RWPE1 (cell line): ENCODE results near the gene GSDME.
"Not testable (repeated sequence)": the region's sequence is repeated elsewhere in the genome, so short reads cannot be mapped to it uniquely, and the experiment has no call there.

ENCODE experiments used
- CTCF ChIA-PET: fragments of 350-600 bp; sonication (Branson Sonifier 250); formaldehyde crosslinking; extraction: SDS; loops from one replicate; lab custom pipeline; 2021; lab: Yijun Ruan, JAX
- POLR2A ChIA-PET: fragments of 400-600 bp; formaldehyde crosslinking; extraction: SDS; loops from one replicate; lab custom pipeline; 2020; ENCODE audit warnings: antibody characterized with exemption; ENCODE audit not compliant: low non-redundant PET; lab: Yijun Ruan, JAX
- DNase-seq: peaks from one replicate; pipeline ENCODE4 v3.0.0; 2012; ENCODE audit warnings: low spot score
- H3K27ac ChIP-seq: fragments of 450-650 bp; 2 replicates; pipeline ENCODE4 v1.5.1; 2017
- CTCF ChIP-seq: fragments of 450-650 bp; conservative IDR thresholded peaks from 2 replicates; pipeline ENCODE4 v1.5.1; 2017; ENCODE audit warnings: low read depth, mild to moderate bottlenecking

Gene GSDME

GRCh38 chr7:24799506-24799905, 42.2 kb upstream of the GSDME start:
- DNase-seq, result no peak
- TF ChIP-seq CTCF, result no peak
- ChIA-PET POLR2A (no interaction called here), CTCF (interaction anchor here (2.0 kb wide), 1 partner anchor 13 kb away, joined by 10 read pairs; no protein-coding TSS in a partner anchor)
- H3K27ac ChIP-seq, result no peak overlapping the region

GRCh38 chr7:24798261-24798660, 41.0 kb upstream of the GSDME start:
- no peak for TF ChIP-seq CTCF
- no peak overlapping the region for H3K27ac ChIP-seq
- CTCF ChIA-PET, result no interaction called here
- POLR2A ChIA-PET, result no interaction called here
- DNase-seq, result no peak

- no peak for TF ChIP-seq CTCF
- ChIA-PET POLR2A (no interaction called here), CTCF (no interaction called here)
- DNase-seq, result no peak
- no peak overlapping the region for H3K27ac ChIP-seq
Measured at GRCh38 chr7:24797270-24797669, 40.0 kb upstream of the GSDME start.

GRCh38 chr7:24795407-24795767, 38.1 kb upstream of the GSDME start:
- ChIA-PET POLR2A (no interaction called here), CTCF (interaction anchor here (0.8 kb wide), 1 partner anchor 42 kb away, joined by 5 read pairs; no protein-coding TSS in a partner anchor)
- DNase-seq, result no peak
- TF ChIP-seq CTCF, result no peak
- no peak overlapping the region for H3K27ac ChIP-seq

- DNase-seq, H3K27ac ChIP-seq, POLR2A ChIA-PET: not testable (repeated sequence)
- CTCF ChIA-PET, result interaction anchor here (0.8 kb wide), 1 partner anchor 42 kb away, joined by 5 read pairs; no protein-coding TSS in a partner anchor
Measured at GRCh38 chr7:24794751-24795406, 37.6 kb upstream of the GSDME start.

GRCh38 chr7:24793982-24794648, 36.9 kb upstream of the GSDME start:
- CTCF ChIA-PET, result no interaction called here
- no peak for TF ChIP-seq CTCF
- POLR2A ChIA-PET, result no interaction called here
- H3K27ac ChIP-seq, result no peak overlapping the region
- DNase-seq, result no peak

GRCh38 chr7:24788961-24789576, 31.8 kb upstream of the GSDME start:
- CTCF ChIA-PET, result no interaction called here
- TF ChIP-seq CTCF, result no peak
- no peak for DNase-seq
- no peak overlapping the region for H3K27ac ChIP-seq
- POLR2A ChIA-PET, result no interaction called here
